Cardiac fibroblast (primary cell): ENCODE data around the gene RRAGD.

Experiments used
- DNase-seq, 2 donors: peaks; one replicate each; pipeline versions ENCODE4 v3.0.0 to v3.0.0-alpha.2; 2010; ENCODE audit warnings: low read depth in 2 of 2
- H3K4me3 ChIP-seq, 2 donors: replicated peaks in 1 of 2; 1 replicate in 1 of 2; 2 replicates in 1 of 2; pipeline ENCODE4 v1.5.1; 2011; ENCODE audit warnings: low read depth in 2 of 2, low read length in 2 of 2, mild to moderate bottlenecking in 2 of 2, moderate library complexity in 1 of 2
- TF ChIP-seq, protein P1 (sequence below): IDR thresholded peaks from one replicate; pipeline ENCODE4 v1.5.1; 2011; ENCODE audit warnings: low read depth, mild to moderate bottlenecking, low read length, inconsistent platforms

RRAGD gene

DNA sequence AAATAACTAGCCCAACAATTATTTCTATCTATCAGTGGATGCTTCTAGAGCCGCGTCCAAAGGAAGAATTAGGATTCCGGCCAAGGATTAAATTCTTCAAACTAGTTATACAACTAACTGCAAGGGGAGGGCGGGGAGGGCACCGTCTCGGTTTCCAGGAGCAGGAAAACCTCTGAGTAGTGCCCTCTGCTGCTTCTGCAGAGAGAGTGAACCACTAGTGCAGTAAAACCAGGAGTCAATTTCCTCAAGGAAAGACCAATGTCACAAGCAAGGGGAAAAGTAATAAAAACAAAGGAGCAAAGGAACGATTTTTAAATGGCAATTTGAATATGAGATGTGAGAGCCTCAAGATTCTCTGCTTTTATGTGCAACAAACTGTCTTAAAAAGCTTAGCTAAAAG is 43.1 kb downstream of the RRAGD start:
- no peak overlapping the region for H3K4me3 ChIP-seq
- peak; percentile 60 to 74 for DNase-seq
- TF ChIP-seq, protein P1, sequence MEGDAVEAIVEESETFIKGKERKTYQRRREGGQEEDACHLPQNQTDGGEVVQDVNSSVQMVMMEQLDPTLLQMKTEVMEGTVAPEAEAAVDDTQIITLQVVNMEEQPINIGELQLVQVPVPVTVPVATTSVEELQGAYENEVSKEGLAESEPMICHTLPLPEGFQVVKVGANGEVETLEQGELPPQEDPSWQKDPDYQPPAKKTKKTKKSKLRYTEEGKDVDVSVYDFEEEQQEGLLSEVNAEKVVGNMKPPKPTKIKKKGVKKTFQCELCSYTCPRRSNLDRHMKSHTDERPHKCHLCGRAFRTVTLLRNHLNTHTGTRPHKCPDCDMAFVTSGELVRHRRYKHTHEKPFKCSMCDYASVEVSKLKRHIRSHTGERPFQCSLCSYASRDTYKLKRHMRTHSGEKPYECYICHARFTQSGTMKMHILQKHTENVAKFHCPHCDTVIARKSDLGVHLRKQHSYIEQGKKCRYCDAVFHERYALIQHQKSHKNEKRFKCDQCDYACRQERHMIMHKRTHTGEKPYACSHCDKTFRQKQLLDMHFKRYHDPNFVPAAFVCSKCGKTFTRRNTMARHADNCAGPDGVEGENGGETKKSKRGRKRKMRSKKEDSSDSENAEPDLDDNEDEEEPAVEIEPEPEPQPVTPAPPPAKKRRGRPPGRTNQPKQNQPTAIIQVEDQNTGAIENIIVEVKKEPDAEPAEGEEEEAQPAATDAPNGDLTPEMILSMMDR = peak; percentile 60

- DNase-seq = peak; percentile 62 to 73
- H3K4me3 ChIP-seq = no peak overlapping the region
- TF ChIP-seq, protein P1 = peak; percentile 90
Observed at GRCh38 chr6:89368107-89368506, 44.0 kb downstream of the RRAGD start.

GRCh38 chr6:89364586-89364985 is 47.5 kb downstream of the RRAGD start:
- TF ChIP-seq, protein P1 = no peak
- no peak for DNase-seq
- H3K4me3 ChIP-seq = no peak overlapping the region

DNA sequence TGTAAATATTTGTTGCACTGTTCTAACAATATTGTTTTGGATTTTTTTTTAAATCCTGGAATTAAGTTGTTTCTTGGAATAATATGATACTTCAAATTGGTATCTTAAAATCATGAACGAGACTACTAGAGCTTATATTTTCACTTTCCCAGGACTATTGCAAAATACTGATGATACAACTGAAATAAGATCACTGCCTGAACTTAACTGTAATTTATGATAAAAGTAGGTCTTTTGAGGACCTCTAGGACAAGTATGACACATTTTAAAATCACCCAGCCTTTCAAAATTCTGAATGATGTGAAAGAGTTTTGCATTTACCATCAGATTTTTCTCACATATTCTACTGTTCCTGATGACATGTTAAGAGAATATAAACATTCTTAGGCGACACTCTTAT is 50.9 kb downstream of the RRAGD start:
- DNase-seq = no peak
- H3K4me3 ChIP-seq = no peak overlapping the region
- TF ChIP-seq, protein P1 = no peak

DNA sequence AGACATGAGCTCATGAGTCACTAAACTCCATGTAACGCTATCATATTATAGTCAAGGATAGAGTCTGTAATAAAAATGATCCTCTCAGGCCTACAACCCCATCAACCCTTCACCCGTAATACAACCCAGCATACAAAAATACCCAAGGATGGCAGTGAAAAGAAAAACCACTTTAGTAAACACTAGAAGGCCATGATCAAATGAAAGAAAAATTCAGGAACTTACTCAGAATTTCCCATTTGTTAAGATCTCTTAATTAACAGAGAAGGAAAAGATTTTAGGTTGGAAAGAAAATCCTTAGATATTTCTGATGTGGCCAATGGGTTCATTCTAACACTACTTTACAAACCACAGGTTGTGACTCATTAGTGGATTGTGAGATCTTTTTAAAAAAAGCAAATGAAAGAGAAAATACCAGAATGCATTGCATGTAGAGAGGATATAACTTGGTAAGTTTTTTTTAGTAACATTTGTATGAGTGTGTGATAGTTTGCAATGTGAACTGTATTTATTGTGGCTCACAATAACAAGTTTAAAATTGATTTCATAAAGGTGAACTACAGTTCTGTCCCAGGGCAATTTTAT is 51.6 kb downstream of the RRAGD start:
- TF ChIP-seq, protein P1 = no peak
- DNase-seq = peak in 1 of 2 donors; percentile 57
- H3K4me3 ChIP-seq = no peak overlapping the region

- DNase-seq = no peak
- H3K4me3 ChIP-seq = no peak overlapping the region
- TF ChIP-seq, protein P1 = no peak
Observed at GRCh38 chr6:89359561-89359960, 52.5 kb downstream of the RRAGD start.

DNA sequence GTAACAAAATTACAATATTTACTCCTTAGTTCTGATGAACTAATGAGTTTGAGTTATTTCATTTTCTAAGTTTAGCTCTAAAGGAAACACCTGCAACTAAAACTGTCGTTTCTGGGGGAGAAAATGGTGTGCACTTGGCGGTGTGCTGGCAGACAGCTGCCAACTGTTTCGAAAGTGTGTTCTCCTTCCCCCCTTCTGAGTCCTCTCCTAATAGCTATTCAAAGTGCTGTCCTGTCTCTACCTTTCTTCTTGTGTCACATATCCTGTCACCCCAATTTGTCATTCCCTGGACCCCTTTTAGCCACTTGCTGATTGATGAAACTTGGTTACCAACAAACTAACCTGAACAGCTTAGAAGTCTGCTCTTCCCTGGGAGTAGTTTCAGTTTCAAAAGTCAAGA is 54.7 kb downstream of the RRAGD start:
- TF ChIP-seq, protein P1 = no peak
- H3K4me3 ChIP-seq = no peak overlapping the region
- DNase-seq = no peak
